Measurements from ENCODE around the gene SP6.

Gene SP6

DNA sequence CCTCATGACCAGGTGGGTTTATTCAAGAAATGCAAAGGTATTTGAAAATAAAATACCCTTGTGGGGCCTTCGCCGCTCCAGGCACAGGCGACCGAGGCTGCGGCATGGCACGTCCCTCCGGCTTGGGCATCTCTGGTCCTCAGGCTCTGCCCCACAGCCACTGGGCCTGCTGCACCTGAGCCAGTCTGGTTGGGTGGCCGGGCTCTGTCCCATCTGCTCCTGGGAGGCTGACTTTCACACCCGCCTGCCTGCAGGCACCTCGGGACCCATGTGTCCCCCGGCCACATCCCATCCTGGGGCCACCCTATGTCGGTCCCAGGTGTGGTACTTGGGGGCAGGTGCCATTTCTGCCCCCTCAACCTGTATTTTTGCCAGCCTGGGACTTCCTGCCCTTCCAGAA lies 50.3 kb downstream of the SP6 start:
- Histone ChIP-seq H3K4me1 (peaks cover 38% of the 10 kb centered on the region), H3K36me3 (no peaks in the 10 kb centered on the region), H3K27me3 (no peaks in the 10 kb centered on the region), H3K4me2 (no peak overlapping the region), H4K20me1 (no peaks in the 10 kb centered on the region), H3K4me3 (no peak overlapping the region), H3K9me3 (no peaks in the 10 kb centered on the region), H3K9ac (no peak overlapping the region), H3K27ac (no peak overlapping the region)
- TF ChIP-seq Cebpa-rat (IDR thresholded peaks at IDR 0.05): no peak

DNA sequence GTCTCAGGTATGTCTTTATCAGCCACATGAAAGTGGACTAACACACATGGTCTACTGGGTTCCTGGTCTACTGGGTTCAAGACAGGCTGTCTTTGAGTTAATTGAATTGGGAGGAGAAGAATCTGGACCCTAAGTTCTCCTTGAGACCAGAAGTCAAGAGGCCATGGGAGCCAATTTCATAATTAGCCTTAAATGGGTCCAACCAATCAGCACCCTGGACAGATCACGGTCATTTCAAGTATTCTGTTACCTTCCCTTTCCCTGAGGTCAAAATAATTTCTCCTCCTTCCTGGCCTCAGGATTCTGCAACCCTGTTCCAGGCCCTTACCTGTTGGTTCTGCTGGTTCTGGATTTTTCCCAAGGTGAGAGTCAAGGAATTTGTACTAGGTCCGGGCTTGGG lies 53.2 kb downstream of the SP6 start:
- Histone ChIP-seq H3K36me3 (no peaks in the 10 kb centered on the region), H3K4me3 (no peak overlapping the region), H3K4me1 (peaks cover 16% of the 10 kb centered on the region), H3K27me3 (no peaks in the 10 kb centered on the region), H3K27ac (no peak overlapping the region), H3K9me3 (no peaks in the 10 kb centered on the region), H3K9ac (no peak overlapping the region), H3K4me2 (no peak overlapping the region), H4K20me1 (no peaks in the 10 kb centered on the region)
- no peak for TF ChIP-seq Cebpa-rat (IDR thresholded peaks at IDR 0.05)
